HG02610 (cell line): ENCODE results near the gene PRKCE.

Experiments
- ATAC-seq: cut with Tn5 transposase; IDR thresholded peaks from one replicate; pipeline ENCODE4 v1.9.1; 2021; ENCODE audit warnings: mild to moderate bottlenecking, moderate library complexity; ENCODE audit not compliant: unreplicated experiment

PRKCE gene

GRCh38 chr2:46173030-46173429, 521.6 kb downstream of the PRKCE start:
- no peak for ATAC-seq

- ATAC-seq, result no peak
Measured at GRCh38 chr2:46173636-46174250, 522.3 kb downstream of the PRKCE start.

- no peak for ATAC-seq
Measured at GRCh38 chr2:46174345-46175170, 523.1 kb downstream of the PRKCE start.

- ATAC-seq, result no peak
Measured at GRCh38 chr2:46175419-46175818, 523.9 kb downstream of the PRKCE start.

GRCh38 chr2:46177461-46178089, 526.1 kb downstream of the PRKCE start:
- ATAC-seq, result no peak

GRCh38 chr2:46179037-46179621, 527.7 kb downstream of the PRKCE start:
- no peak for ATAC-seq

- ATAC-seq, result no peak
Measured at GRCh38 chr2:46180189-46180588, 528.7 kb downstream of the PRKCE start.

GRCh38 chr2:46181306-46181705, 529.8 kb downstream of the PRKCE start:
- ATAC-seq, result no peak

- no peak for ATAC-seq
Measured at GRCh38 chr2:46181789-46182530, 530.5 kb downstream of the PRKCE start.

- ATAC-seq, result no peak
Measured at GRCh38 chr2:46183426-46183825, 532.0 kb downstream of the PRKCE start.

GRCh38 chr2:46184794-46185583, 533.5 kb downstream of the PRKCE start:
- ATAC-seq, result no peak

- ATAC-seq, result peak; percentile 91
Measured at GRCh38 chr2:46187112-46187618, 535.7 kb downstream of the PRKCE start.

- no peak for ATAC-seq
Measured at GRCh38 chr2:46188041-46188716, 536.7 kb downstream of the PRKCE start.

GRCh38 chr2:46193356-46193755, 541.9 kb downstream of the PRKCE start:
- ATAC-seq, result no peak

- no peak for ATAC-seq
Measured at GRCh38 chr2:46193855-46194254, 542.4 kb downstream of the PRKCE start.

GRCh38 chr2:46194856-46195255, 543.4 kb downstream of the PRKCE start:
- ATAC-seq, result no peak

- no peak for ATAC-seq
Measured at GRCh38 chr2:46195819-46196218, 544.3 kb downstream of the PRKCE start.

GRCh38 chr2:46196871-46197462, 545.5 kb downstream of the PRKCE start:
- ATAC-seq, result no peak

GRCh38 chr2:46197672-46198071, 546.2 kb downstream of the PRKCE start:
- no peak for ATAC-seq
